GM18861 (cell line): ENCODE results near the gene RSPO4.

Experiments used
- ATAC-seq: cut with Tn5 transposase; IDR thresholded peaks from one replicate; pipeline ENCODE4 v1.9.1; 2021; ENCODE audit not compliant: unreplicated experiment

The RSPO4 gene

DNA sequence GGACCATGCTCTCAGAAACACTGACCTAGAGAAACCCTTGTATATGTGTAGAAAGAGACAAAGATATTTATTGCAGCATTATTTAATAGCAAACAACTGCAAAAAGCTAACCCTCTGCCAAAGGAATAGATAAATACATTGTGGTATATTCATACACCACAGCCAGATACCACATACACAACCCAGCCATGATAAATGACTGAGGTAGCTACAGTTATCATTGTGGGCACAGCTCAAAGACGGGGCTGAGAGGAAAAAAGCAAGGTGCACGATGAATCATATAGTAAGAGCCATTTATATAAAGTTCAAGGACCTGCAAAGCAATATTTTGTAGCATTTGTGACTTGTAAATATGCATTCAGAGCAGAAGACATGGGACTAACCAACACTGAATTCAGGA lies 30.8 kb downstream of the RSPO4 start:
- ATAC-seq = no peak

DNA sequence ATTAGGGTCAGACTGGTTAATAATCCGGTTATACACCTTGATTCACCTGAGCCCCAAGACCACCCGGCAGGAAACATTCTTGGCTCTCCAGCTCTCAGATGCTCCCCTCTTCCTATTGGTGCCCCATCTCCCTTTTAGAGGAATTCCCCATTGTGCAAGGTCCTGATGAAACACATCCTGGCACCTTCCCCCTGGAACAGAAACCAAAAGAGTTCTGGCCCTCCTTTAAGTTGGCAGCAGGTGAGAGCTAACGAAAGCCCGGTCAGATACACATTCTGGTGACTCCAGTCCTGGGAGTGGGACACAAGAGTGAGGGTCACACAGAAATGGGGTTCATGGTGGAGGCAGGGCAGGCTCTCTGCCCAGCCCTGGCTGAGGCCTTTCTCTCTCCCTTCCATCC lies 32.2 kb downstream of the RSPO4 start:
- no peak for ATAC-seq

DNA sequence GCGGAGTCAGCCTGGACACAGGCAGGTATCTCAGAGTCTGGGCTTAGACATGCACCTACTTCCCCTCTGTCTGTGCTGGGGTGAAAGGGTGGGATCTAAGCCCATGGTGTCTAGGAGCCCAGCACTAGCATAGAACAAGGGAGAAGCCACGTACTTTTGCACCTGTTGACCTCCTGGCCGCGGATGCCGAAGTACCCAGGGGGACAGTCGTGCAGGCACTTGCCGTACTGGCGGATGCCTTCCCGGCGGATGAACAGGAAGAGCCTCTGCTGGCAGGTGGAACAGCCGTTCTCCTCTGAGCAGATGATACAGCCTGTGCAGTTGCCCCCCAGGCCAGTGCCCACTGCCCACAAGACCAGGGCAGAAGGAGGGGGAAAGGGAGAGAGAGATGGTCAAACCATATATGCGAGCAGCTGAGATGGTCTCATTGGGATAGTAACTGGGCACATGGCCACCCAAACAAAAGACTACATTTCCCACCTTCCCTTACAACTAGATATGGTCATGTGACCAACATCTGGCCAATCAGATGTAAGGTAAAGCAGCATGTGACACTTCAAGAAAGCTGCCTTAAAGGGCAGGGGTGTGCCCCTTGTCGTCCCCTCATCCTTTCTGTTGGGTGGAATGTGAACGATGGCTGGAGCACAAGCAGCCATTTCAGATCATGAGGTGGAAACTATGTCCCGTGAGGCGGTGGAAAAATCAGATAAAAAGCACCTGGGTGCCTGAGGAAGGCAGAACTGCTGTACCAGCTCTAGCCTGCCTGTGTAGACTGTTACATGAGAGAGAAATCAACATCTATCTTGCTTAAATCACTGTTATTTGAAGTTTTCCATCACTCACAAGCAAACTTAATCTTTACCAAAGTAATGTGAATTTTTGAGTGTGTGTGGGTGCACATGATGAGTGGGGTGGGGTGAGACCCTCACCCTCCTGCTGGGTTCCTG lies 34.0 kb downstream of the RSPO4 start:
- no peak for ATAC-seq

DNA sequence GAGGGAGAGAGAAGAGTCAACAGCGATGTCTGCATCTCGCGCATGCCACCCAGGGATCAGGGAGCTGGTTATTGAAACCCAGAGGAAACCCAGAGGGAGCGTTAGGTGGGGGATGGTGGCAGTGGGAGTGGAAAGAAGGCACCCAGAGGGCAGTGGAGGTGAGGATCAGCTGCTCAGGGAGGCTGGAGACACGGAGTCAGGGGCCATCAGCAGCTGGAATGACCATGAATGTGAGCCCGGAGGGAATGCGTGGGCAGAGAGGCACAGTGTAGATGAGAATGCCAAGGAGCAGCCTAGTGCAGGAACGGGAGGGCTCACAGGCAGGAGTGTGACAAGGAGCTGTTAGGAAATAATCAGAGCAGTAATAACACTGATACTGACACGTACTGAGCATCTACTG lies 36.2 kb downstream of the RSPO4 start:
- no peak for ATAC-seq

DNA sequence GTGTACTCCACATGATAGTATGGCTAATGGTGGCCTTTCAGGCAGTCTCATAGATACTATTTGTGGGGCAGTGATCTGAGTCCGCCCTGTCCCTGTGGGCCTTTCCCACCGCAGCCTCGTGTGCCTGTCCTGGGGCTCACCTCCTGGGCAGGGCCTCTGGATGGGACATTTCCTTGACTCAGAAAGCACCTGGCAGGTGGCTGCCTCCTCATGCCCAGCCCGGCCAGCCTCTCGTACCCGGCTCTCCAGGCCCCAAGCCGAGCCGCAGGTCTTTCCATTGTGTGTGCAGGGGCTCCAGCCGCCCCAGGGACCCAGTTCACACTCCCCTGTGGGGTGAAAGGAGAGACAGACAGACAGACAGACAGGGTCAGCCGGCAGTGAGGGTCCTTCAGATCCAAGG lies 38.3 kb downstream of the RSPO4 start:
- no peak for ATAC-seq

DNA sequence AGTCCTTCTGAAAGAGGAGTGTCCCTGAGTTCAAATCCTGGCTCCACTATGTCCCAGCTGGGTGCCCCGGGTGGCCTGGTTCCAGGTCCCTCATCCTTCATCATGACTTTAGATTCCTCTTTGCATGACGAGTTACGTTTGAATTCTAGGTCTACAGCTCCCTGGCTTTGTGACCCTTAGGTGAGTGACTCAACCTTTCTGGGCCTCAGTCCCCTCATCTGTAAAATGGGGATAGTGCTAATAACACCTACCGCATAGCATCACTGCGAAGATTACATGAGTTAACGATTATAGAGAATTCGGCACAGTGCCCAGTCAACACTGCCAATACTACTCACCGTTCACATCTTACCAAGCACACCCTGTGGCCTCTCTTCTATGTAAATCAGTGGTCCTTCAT lies 39.4 kb downstream of the RSPO4 start:
- no peak for ATAC-seq

DNA sequence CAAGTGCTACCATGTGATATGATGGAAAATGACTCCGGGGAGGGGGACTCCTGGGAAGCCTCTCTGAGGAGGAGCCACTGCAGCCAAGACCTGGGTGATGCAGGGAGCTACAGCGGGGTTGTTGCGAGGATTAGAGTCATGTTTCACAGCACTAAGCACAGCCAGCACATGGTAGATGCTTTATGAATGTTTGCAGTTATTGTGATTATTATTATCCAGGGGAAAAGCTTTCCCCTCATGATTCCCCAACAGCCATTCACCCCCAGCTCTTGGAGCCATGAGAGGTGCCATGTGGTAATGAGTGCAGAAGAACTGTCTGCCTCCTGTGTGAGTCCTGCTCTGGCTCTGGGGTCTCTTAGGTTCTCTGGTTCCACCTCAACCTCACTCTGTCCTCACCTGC lies 39.9 kb downstream of the RSPO4 start:
- ATAC-seq = no peak

DNA sequence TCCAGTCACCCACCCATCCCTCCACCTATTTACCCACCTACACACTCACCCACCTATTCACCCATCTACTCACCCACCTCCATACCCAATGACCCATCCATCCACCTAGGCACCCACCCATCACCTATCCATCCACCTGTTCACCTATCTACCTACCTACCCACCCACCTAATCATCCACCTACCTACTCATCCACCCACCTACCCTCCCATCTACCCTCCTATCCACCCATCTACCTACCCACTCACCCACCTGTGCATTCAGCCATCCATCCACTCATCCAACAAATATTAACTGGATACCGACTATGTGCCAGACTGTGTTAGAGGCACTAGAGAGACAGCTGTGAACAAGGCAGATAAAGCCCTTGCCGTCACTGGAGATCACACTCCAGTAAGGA lies 40.3 kb downstream of the RSPO4 start:
- ATAC-seq = no peak

DNA sequence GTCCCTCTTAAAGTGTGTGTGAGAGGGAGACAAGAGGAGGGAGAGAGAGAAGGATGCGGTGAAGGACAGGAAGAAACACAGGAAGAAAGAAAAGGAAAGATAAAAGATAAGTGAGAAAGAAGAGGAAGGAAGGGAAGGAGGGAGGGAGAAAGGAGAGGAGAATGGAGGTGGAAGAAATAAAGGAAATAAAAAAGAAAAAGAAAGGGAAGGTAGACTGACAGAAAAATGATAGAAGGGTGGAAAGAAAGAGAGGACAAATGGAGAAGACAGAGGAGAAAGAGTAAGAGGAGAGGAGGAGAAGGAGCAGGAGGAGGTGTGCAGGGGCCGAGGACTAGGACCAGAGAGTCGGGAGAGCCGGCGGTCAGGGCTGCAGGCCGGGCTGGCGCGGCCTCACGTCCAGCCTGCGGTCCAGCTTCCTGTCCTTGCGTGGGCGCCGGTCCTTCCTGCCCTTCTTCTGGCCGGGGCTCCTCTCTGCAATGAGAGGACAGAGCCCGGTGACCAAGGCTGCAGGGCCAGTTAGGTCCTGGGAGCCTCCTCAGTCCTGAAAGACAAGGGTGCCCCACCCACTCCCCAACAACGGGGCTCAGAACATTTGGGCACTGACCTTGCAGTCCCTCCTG lies 42.0 kb downstream of the RSPO4 start:
- ATAC-seq = no peak

DNA sequence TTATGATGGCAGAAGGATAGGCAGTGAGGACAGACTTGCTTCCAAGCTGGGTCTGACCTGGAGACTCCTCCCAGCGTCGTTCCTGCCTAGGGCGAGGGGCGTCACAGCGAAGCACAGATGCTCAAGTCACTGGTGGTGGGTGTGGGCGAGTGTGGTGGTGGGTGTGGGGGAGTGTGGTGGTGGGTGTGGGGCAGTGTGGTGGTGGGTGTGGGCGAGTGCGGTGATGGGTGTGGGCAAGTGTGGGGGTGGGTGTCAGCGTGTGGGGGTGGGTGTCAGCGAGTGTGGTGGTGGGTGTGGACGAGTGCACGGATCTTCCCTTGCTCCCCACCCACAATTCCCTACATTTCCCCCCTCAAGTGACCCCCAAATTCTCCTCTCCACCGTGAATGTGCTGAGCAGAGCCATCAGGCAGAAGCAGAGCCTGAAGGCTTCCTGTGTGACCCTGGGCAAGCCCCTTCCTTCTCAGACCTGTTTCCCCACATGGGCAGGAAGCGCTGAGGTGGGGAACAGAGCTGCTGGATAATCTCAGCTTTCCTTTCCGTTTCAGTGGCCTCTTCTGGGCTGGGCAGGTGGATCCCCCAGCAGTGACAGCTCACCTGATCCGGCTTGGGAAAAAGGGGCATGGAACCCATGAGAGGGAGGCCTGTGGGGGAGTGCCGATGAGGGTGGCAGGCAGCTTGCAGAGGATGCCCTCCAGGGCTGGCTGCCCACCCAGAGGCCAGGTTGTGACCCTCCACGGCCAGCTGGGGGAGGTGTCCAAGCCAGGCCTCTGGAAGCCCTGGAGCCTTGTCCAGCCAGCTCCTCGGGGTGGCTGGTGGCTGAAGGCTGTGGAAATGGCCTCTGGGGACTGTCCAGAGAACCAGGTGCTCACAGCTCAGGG lies 42.9 kb downstream of the RSPO4 start:
- no peak for ATAC-seq

DNA sequence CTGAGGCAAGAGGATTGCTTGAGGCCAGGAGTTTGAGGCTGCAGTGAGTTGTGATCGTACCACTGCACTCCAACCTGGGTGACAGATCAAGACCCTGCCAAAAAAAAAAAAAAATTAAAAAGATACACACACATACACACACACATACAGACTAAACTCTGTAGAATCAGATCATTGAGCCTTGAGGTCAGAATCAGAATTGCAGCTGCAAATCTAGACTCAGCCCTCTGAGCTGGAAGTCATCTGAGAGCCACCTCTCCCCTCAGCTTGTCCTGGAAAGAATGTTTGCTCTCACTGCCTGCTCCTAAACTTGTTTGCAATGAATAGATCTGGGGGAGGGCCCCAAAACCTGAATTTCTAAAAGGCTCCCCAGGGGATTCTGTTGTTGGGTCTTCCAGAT lies 44.6 kb downstream of the RSPO4 start:
- no peak for ATAC-seq

DNA sequence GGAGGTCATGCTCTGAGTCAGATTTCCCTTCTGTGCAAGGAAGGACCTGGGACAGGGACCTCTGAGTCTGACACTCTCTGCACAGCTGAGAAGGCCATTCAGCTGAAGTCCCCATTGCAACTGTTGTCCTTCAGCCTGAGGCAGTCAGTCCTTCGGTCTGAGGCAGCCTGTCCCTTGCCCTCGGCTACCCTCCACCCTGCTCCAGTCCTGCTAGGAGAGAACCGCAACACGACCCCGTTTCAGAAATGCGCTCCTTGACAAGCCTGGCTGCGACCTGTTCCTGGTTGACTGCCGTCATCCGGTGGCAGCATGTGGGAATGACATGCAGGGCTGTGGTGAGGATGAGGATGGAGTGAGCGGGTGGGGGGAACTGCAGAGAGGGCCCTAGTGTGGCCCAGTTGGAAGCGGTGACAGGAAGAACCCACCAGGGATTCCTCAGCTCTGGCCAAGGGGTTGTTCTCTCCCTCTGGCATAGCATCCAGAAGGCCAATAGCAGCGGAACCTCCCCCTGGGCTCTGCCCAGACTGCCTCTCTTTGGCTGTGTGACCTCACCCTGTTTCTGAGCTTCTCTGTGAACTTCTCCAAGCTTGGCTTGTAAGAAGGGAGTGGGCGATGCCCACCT lies 45.7 kb downstream of the RSPO4 start:
- ATAC-seq = no peak

DNA sequence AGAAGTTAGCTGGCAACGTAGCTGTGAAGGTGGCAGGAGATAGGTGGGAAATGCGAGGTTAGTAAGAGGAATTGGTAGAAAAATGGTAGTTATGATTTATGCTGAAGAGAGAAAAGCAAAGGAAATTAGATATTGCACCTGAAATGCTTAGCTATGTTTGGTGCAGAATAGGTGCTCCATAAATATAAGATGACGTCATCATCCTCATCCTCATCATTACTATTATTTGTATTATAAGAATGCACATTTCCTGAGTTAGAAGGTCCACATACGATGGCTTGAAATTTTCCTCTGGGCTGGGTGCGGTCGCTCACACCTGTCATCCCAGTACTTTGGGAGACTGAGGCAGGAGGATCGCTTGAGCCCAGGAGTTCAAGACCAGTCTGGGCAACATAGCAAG lies 46.5 kb downstream of the RSPO4 start:
- ATAC-seq = no peak

DNA sequence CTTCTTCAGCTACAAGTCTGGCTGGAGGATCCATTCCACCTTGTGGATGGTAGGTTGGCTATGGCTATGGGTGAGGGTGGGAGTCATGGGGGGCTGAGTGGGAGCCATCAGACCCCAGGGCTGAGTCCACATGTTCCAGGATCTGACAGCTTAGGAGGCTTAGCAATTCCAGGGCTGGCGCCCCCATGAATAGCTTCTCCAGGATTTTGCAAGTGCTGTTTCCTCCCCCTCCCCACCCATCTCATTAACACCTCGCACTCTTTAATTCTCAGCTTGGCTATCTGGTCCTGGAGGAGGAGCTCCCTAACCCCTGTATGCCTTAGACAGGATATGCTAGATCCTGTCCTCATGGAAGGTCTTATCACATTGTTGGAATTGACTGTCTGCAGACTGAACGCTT lies 47.0 kb downstream of the RSPO4 start:
- no peak for ATAC-seq

DNA sequence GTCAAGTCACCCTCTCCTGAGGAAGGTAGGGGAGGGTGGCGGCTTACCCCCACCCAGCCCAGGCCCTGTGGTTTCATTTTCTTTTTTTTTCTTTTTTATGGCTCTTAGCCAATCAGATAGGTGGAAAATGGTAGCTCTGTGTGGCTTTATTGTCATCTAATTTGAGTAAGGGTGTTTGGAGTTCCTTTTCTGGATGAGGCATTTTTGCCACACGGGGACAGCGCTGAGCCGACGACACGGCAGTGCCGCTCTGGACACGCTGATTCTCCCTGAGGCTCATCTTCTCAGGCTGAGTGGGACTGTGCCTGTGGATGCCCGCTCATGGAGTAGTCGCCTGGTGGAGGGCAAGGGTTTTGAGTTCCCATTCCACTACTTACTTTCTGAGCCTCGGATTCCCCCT lies 48.4 kb downstream of the RSPO4 start:
- no peak for ATAC-seq

DNA sequence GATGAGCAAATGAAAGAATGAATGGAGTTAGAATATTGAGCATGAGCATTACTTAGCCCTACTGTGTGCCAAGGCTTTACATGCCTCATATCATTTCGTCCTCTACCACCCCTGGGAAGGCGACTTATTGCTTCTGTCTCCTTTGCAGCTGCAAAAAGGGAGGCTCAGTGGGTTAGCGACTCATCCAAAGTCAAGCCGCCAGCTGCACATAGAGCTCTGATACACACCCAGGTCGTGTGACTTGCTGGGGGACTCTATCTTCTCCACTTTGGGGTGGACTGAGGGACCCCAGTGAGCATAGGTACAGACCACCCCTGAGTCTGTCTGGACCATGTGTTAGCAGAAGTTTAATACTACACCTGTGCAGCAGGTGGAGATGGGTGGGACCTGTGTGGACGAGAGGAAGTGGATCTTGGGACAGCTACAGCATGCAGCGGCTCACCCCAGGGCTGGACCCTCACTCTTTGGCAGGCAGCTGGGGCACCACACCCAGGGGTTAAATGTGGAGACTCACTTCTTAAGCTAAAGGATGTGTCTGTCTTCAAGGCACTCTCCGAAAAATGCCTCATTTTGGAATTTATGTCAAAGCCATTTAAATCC lies 49.8 kb downstream of the RSPO4 start:
- no peak for ATAC-seq

DNA sequence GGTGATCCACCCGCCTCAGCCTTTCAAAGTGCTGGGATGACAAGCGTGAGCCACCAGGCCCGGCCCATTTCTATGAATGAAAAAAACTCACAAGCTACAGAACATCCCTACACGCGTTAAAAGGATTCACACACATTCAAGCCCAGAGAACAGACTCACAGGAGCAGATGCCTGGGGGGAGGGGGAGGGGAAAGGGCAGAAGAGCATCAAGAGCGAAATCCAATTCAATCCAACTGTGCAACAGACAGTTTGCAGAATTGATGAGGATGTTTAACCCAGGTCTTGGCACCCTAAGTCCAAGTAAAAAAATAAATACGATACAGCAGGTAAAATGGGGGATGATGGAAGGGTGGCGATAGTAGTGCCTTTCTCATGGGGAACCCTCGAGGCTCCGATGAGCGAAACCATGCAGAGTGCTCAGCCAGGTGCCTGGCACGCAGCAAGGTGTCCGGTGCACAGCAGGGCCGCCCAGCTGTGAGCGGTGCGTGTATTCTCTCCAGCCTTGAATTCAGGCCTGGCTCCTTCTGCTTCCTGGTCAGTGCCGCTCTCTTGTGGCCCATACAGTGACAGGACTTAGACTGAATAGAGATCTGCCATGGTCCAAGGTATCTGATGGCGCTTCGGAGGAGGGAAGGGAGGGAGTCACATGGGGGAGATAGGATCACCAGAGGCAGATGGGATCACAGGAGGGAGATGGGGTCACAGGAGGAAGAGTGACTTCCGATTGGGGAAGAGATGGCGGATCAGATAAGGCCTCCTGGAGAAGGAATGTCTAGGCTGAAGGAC lies 50.5 kb downstream of the RSPO4 start:
- no peak for ATAC-seq

DNA sequence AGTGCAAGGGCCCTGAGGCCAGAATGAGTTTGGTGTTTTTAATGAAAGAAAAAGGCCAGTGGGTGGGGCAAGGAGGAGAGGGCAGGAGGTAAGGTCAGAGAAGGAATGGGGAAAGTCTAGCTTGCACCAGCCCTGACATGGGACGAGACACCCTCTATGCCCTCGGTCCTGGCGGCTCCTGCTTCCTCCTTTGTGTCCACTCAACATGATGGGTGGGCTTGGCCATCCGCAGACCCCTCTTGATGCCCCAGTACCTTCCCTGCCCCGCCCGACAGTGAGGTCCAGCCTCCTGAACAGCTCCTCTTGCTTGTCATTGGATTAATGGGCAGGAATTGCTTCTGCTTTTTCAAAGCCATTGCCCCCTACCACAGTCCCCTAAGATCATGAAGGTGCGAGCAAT lies 52.4 kb downstream of the RSPO4 start:
- ATAC-seq = no peak

DNA sequence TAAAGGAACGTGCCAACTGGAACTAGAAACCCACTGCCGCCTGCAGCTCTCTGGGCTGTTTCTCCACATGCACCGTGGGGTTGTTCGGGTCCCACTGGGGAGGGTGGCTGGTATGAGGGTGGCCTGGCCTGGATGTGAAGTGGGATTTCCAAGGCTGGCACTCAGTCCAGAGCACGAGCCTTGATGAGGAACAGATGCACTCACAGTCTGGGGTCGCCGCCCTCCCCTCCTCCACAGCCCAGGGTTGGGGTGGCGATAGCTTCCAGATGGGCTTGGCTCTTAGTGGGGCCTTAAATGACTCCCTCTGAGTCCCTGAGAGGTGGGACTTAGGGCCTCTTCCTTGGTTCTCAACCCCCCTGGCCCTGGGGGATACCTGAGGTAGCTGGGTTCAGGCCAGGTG lies 55.3 kb downstream of the RSPO4 start:
- ATAC-seq = no peak

DNA sequence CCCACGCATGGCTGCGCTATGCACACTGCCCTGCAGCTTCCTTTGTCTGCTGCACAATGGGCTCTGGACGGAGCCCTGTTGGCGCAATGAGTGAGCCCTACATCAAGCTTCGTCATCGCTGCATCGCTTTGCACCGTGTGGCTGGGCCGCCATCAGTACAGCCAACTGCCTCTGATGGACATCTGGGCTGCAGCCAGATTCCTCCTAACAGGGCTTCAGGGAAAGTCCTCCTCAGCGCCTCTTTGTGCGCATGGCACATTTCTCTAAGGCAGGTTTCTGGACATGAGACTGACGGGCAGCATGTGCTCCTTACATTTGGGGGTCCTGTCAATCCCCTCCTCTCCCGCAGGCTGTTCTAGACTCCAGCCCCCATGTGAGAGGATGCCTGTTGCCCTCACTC lies 56.3 kb downstream of the RSPO4 start:
- ATAC-seq = no peak
